SU-DHL-6 (cell line): ENCODE results near the gene COL18A1.

Experiments used
- H2AFZ ChIP-seq: fragments of 200-600 bp; sonication (generic); 2 replicates; pipeline ENCODE4 v1.6.1; 2014; ENCODE audit warnings: low read depth, mild to moderate bottlenecking, moderate library complexity, mixed read lengths, antibody characterized with exemption, low read length; ENCODE audit not compliant: severe bottlenecking
- H3F3A ChIP-seq: fragments of 200-600 bp; shearing (Covaris generic); 2 replicates; pipeline ENCODE4 v1.6.0; 2016; ENCODE audit warnings: antibody characterized with exemption, mild to moderate bottlenecking; ENCODE audit not compliant: insufficient read depth
- H3K27ac ChIP-seq: fragments of 200-600 bp; sonication (generic); 2 replicates; pipeline ENCODE4 v1.5.1; 2016; ENCODE audit warnings: low read depth, mild to moderate bottlenecking, low read length, moderate library complexity, mixed read lengths
- H3K27me3 ChIP-seq: fragments of 200-600 bp; sonication (generic), shearing (Covaris generic); 2 replicates; pipeline ENCODE4 v1.6.0; 2014; ENCODE audit warnings: mild to moderate bottlenecking, low read length
- H3K36me3 ChIP-seq: fragments of 200-600 bp; sonication (generic); 2 replicates; pipeline ENCODE4 v1.6.1; 2014; ENCODE audit warnings: mild to moderate bottlenecking, low read length, mixed read lengths
- H3K4me2 ChIP-seq: fragments of 300-600, 200-600 bp; shearing (Covaris generic), sonication (generic); 2 replicates; pipeline ENCODE4 v1.6.0; 2014; ENCODE audit warnings: low read length, low read depth, mild to moderate bottlenecking; ENCODE audit not compliant: poor library complexity, severe bottlenecking
- H3K4me3 ChIP-seq: fragments of 200-600 bp; sonication (generic); 2 replicates; pipeline ENCODE4 v1.5.1; 2014; ENCODE audit warnings: antibody characterized with exemption, low read length, mild to moderate bottlenecking, mixed read lengths; ENCODE audit not compliant: insufficient read depth, poor library complexity, severe bottlenecking
- H3K79me2 ChIP-seq: fragments of 200-600 bp; sonication (generic); 2 replicates; pipeline ENCODE4 v1.6.1; 2014; ENCODE audit warnings: mild to moderate bottlenecking, low read length, moderate library complexity; ENCODE audit not compliant: insufficient read depth
- H3K9ac ChIP-seq: fragments of 200-600 bp; sonication (generic); 2 replicates; pipeline ENCODE4 v1.7.0; 2014; ENCODE audit warnings: mild to moderate bottlenecking, low read length
- H3K9me2 ChIP-seq: fragments of 200-600 bp; sonication (generic); replicated peaks from 2 replicates; pipeline ENCODE4 v1.6.1; 2014; ENCODE audit warnings: low read length; ENCODE audit not compliant: insufficient read depth
- H3K9me3 ChIP-seq: fragments of 200-600 bp; sonication (generic); 2 replicates; pipeline ENCODE4 v1.6.1; 2014; ENCODE audit warnings: low read length, mixed read lengths; ENCODE audit not compliant: insufficient read depth
- H4K20me1 ChIP-seq: fragments of 200-600 bp; sonication (generic); 2 replicates; pipeline ENCODE4 v1.6.1; 2014; ENCODE audit warnings: low read depth, mild to moderate bottlenecking, antibody characterized with exemption, low read length, moderate library complexity, mixed read lengths
- EZH2phosphoT487 ChIP-seq: fragments of 200-600 bp; sonication (generic), shearing (Covaris generic); conservative IDR thresholded peaks from 2 replicates; pipeline ENCODE4 v1.6.1; 2018; ENCODE audit warnings: mild to moderate bottlenecking, antibody characterized with exemption, low read length, moderate library complexity, mixed read lengths
- TF ChIP-seq, protein P1 (sequence below): fragments of 200-600 bp; sonication (generic); IDR thresholded peaks from one replicate; pipeline ENCODE4 v1.5.1; 2017; ENCODE audit warnings: antibody characterized with exemption, mild to moderate bottlenecking, low read length, moderate library complexity; ENCODE audit not compliant: insufficient read depth, poor library complexity, severe bottlenecking

The COL18A1 gene

DNA sequence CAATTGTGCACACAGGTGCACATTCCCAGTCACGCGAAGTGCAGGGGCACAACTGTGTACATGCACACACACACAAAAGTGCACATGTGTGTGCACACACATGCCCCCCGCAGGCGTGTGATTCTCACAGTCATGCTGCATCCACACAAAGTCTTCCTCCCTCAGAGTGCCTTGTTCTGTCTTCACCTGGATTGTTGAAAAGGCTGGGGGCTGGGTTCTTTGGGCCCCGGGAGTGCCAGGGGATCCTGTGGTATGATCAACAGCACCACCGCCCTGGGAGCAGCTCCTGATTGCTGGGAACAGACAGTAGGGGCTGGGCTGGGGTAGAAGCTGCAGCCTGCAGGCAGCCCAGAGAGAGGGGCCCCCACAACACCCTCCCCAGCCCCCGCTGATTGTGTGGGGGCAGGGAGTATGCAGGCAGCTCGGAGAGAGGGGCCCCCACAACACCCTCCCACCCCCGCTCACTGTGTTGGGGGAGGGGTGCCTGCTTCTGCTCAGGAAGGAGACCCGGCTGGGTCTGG, 3.4 kb downstream of the COL18A1 start:
- H3K9ac ChIP-seq, result no peak overlapping the region
- no peak overlapping the region for H3K4me3 ChIP-seq
- H4K20me1 ChIP-seq, result no peaks in the 10 kb centered on the region
- no peaks in the 10 kb centered on the region for H3K79me2 ChIP-seq
- no peaks in the 10 kb centered on the region for H3K36me3 ChIP-seq
- H3K9me3 ChIP-seq, result no peaks in the 10 kb centered on the region
- no peak overlapping the region for H3K27ac ChIP-seq
- H3F3A ChIP-seq, result no peaks in the 10 kb centered on the region
- H3K4me2 ChIP-seq, result no peak overlapping the region
- no peaks in the 10 kb centered on the region for H3K27me3 ChIP-seq
- no peaks in the 10 kb centered on the region for H3K9me2 ChIP-seq
- no peak for TF ChIP-seq EZH2phosphoT487
- TF ChIP-seq, protein P1, sequence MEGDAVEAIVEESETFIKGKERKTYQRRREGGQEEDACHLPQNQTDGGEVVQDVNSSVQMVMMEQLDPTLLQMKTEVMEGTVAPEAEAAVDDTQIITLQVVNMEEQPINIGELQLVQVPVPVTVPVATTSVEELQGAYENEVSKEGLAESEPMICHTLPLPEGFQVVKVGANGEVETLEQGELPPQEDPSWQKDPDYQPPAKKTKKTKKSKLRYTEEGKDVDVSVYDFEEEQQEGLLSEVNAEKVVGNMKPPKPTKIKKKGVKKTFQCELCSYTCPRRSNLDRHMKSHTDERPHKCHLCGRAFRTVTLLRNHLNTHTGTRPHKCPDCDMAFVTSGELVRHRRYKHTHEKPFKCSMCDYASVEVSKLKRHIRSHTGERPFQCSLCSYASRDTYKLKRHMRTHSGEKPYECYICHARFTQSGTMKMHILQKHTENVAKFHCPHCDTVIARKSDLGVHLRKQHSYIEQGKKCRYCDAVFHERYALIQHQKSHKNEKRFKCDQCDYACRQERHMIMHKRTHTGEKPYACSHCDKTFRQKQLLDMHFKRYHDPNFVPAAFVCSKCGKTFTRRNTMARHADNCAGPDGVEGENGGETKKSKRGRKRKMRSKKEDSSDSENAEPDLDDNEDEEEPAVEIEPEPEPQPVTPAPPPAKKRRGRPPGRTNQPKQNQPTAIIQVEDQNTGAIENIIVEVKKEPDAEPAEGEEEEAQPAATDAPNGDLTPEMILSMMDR, result no peak
- H2AFZ ChIP-seq, result no peak overlapping the region

DNA sequence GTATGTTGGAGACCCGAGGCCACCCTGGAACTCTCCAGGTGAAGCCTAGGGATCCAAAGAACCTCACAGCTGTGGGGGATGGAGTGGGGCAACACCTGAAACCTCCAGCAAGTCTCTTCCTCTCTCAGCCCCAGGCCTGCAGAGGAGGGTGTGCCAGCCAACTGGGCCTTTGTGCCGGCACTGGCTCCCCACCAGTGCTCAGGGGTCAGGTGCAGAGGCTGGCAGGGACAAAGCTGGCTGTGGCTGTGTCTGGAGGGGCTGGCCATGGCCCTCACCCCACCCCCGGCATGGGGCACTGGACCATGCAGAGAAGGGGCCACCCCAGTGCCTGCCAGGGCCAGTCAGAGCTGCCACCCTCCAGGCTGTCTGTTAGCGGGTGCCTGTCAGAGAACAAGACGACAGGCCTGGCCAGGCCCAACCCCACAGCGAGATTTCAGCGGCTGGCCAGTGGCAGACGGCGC, 3.9 kb downstream of the COL18A1 start:
- H4K20me1 ChIP-seq, result no peaks in the 10 kb centered on the region
- H3K27ac ChIP-seq, result no peak overlapping the region
- H3K9me2 ChIP-seq, result no peaks in the 10 kb centered on the region
- no peak overlapping the region for H2AFZ ChIP-seq
- no peak for TF ChIP-seq EZH2phosphoT487
- TF ChIP-seq, protein P1, result no peak
- H3K79me2 ChIP-seq, result no peaks in the 10 kb centered on the region
- no peaks in the 10 kb centered on the region; the same call in 1 of the 2 replicates for H3K27me3 ChIP-seq
- no peaks in the 10 kb centered on the region for H3K36me3 ChIP-seq
- no peaks in the 10 kb centered on the region for H3F3A ChIP-seq
- H3K4me3 ChIP-seq, result no peak overlapping the region
- H3K4me2 ChIP-seq, result no peak overlapping the region
- no peak overlapping the region for H3K9ac ChIP-seq
- H3K9me3 ChIP-seq, result no peaks in the 10 kb centered on the region

DNA sequence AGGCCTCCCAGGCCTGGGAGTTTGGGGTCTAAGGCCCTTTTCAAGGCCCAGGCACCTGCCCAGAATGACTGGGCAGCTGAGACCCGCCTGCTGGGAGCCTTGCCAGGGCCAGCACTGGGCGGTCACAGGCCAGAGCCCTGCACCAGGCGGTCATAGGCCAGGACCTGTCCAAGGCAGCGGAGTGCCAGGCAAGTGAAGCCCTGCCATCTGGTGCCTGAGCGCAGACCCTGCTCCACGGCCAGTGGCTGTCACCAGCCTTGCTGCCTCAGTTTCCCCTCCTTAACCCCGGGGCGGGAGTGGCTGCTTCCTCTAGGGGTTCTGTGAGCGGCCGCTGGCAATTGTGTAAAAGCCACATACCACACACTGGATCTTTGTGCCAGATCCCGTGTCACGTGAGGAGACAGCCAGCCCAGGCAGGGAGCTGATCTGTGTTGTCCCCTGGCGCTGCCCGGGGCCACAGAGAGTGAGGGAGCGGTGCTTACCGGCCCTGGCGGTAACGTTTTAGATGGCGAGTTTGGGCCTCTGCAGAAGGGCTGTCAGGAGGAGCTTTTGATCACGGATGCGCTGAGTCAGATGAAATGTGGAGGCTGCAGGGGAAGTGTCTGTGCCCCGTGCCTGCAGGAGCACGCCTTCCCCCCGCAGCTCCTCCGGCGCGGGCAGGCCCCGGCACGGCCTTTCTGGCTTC, 4.6 kb downstream of the COL18A1 start:
- peaks cover 3% of the 10 kb centered on the region; the same call in 1 of the 2 replicates for H3K27me3 ChIP-seq
- no peaks in the 10 kb centered on the region for H3K36me3 ChIP-seq
- H3K27ac ChIP-seq, result no peak overlapping the region
- H2AFZ ChIP-seq, result no peak overlapping the region
- TF ChIP-seq, protein P1, result no peak
- no peak for TF ChIP-seq EZH2phosphoT487
- H3K4me3 ChIP-seq, result no peak overlapping the region
- no peaks in the 10 kb centered on the region for H3K9me3 ChIP-seq
- no peaks in the 10 kb centered on the region for H4K20me1 ChIP-seq
- H3K9me2 ChIP-seq, result no peaks in the 10 kb centered on the region
- H3K4me2 ChIP-seq, result no peak overlapping the region
- no peaks in the 10 kb centered on the region for H3K79me2 ChIP-seq
- H3F3A ChIP-seq, result no peaks in the 10 kb centered on the region
- H3K9ac ChIP-seq, result no peak overlapping the region
